GM12878 (cell line): ENCODE results near the gene RAB3IL1.

Experiments
- POLR2AphosphoS5 ChIP-seq: IDR thresholded peaks from 2 replicates; pipeline ENCODE4 v1.6.1; 2011; ENCODE audit warnings: mild to moderate bottlenecking, low read length, inconsistent platforms
- RFX5 ChIP-seq: IDR thresholded peaks from 2 replicates; pipeline ENCODE4 v1.6.1; 2011; ENCODE audit warnings: low read depth, low read length, improper control_type of control experiment
- SIN3A ChIP-seq: IDR thresholded peaks from 2 replicates; pipeline ENCODE4 v1.6.1; 2012; ENCODE audit warnings: low read depth, low read length, improper control_type of control experiment
- TF ChIP-seq, protein P1 (sequence below), 3 experiments: IDR thresholded peaks in 2 of 3; conservative IDR thresholded peaks in 1 of 3; 2 replicates each; pipeline ENCODE4 v1.5.1; 2011; ENCODE audit warnings: low read depth in 3 of 3, low read length in 3 of 3, mild to moderate bottlenecking in 3 of 3, control low read depth in 2 of 3, moderate library complexity in 2 of 3, inconsistent platforms in 1 of 3, mixed read lengths in 1 of 3; ENCODE audit not compliant: control insufficient read depth in 2 of 3, insufficient read depth in 1 of 3; ENCODE audit errors: extremely low read depth in 1 of 3

DNA sequence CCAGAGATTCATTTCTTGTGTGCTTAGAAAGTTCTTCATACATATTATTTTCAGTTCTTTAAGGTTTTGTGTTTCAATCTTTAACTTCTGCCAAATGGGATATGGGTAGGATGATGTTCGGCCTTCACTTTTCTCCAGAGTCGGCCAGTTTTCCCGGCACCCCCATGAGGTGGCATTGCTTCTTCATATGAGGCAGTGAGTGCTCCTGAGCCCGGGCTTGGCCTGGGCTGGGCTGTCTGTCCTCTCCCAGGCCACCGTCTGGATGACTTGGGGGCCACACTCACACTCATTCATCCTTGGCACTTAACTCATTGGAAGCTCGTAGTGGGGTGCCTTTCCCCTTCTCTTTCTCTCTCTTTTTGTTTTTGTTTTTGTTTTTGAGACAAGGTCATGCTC, 65.5 kb downstream of the RAB3IL1 start:
- no peak for TF ChIP-seq RFX5
- TF ChIP-seq SIN3A, result no peak
- TF ChIP-seq, protein P1, sequence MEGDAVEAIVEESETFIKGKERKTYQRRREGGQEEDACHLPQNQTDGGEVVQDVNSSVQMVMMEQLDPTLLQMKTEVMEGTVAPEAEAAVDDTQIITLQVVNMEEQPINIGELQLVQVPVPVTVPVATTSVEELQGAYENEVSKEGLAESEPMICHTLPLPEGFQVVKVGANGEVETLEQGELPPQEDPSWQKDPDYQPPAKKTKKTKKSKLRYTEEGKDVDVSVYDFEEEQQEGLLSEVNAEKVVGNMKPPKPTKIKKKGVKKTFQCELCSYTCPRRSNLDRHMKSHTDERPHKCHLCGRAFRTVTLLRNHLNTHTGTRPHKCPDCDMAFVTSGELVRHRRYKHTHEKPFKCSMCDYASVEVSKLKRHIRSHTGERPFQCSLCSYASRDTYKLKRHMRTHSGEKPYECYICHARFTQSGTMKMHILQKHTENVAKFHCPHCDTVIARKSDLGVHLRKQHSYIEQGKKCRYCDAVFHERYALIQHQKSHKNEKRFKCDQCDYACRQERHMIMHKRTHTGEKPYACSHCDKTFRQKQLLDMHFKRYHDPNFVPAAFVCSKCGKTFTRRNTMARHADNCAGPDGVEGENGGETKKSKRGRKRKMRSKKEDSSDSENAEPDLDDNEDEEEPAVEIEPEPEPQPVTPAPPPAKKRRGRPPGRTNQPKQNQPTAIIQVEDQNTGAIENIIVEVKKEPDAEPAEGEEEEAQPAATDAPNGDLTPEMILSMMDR (IDR thresholded peaks at IDR 0.05 in 2 of 3, conservative IDR thresholded peaks at IDR 0.05 in 1 of 3; ENCODE audit: control insufficient read depth in 2 of 3, extremely low read depth in 1 of 3, insufficient read depth in 1 of 3, low read depth in 3 of 3, low read length in 3 of 3), result no peak
- no peak for TF ChIP-seq POLR2AphosphoS5
